Duodenal mucosa (tissue), 2 donors: ENCODE measurements around the gene TTC23L.
"Not testable (repeated sequence)": the region's sequence is repeated elsewhere in the genome, so short reads cannot be mapped to it uniquely, and the experiment has no call there.

Experiments
- H3K27ac ChIP-seq: one replicate; pipeline ENCODE4 v1.7.0; 2013; ENCODE audit warnings: low read depth, low read length
- H3K27me3 ChIP-seq, 2 donors: one replicate each; pipeline ENCODE4 v1.7.0; 2013; ENCODE audit warnings: low read length in 2 of 2, control low read depth in 1 of 2; ENCODE audit not compliant: insufficient read depth in 2 of 2, control insufficient read depth in 1 of 2
- H3K36me3 ChIP-seq, 2 donors: one replicate each; pipeline ENCODE4 v1.7.0; 2013; ENCODE audit warnings: low read length in 2 of 2, control low read depth in 1 of 2; ENCODE audit not compliant: insufficient read depth in 2 of 2, control insufficient read depth in 1 of 2
- H3K4me1 ChIP-seq, 2 donors: one replicate each; pipeline ENCODE4 v1.7.0; 2013; ENCODE audit warnings: low read length in 2 of 2, control low read depth in 1 of 2; ENCODE audit not compliant: insufficient read depth in 2 of 2, control insufficient read depth in 1 of 2
- H3K4me3 ChIP-seq, 2 donors: one replicate each; pipeline ENCODE4 v1.7.0; 2013; ENCODE audit warnings: low read length in 2 of 2, low read depth in 1 of 2
- H3K9ac ChIP-seq, 2 donors: one replicate each; pipeline ENCODE4 v1.7.0; 2013; ENCODE audit warnings: low read length in 2 of 2, low read depth in 1 of 2
- H3K9me3 ChIP-seq, 2 donors: one replicate each; pipeline ENCODE4 v1.7.0; 2013; ENCODE audit warnings: low read length in 2 of 2, control low read depth in 1 of 2; ENCODE audit not compliant: control insufficient read depth in 1 of 2

Gene TTC23L

DNA sequence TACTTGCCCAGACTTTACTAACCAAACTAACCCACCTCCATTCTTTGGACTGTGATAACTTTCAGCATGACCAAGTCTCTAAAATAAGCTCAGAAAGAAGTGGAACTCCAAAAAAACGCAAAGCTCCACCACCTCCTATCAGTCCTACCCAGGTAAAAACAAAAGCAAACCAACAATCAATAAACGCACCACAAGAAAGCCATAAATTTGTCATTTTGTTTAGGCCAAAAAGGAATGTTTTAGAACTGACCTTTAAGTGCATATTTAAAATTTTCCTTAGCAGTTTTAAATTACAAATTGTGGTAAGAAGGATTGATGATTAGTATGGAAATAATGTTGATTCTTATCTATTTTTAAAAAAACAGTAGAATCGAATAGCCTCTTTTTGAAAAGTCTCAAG, 25.5 kb upstream of the TTC23L start:
- Histone ChIP-seq H3K27me3 (no peaks in the 10 kb centered on the region), H3K36me3 (no peaks in the 10 kb centered on the region), H3K9ac (no peak overlapping the region), H3K27ac (no peak overlapping the region), H3K9me3 (no peaks in the 10 kb centered on the region), H3K4me3 (no peak overlapping the region), H3K4me1 (no peaks in the 10 kb centered on the region)

DNA sequence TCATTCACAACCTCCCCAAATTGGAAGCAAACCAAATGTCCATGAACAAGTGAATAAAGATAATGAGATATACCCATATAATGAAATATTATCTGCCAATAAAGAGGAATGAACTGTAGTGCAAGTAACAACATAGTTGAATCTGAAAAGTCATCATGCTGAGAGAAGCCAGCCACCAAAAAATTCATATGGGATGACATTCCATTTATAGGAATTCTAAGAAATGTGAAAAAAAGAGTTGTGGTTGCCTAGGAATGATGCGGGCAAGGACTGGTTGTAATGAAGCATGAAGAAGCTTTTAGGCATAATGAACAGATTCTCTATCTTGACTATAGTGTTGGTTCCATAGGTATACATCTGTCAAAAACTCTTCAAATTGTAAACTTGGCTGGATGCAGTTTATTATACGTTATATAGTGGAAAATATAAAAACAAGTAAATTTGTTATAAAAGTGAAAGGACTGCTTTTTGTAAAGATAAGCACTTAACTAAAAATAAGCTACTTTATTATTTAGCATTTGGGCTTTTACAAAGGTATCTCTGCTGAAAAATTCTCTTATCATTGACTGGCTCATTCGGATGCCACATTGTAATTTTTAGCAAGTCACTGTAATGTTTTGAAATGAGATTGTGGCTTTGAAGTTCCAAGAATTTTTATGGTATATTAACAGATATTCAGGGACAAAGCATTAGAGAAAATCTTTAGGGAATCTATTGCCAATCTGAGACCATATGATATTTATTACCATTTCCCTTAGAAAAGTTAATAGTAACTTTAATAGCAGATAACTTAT, 21.2 kb upstream of the TTC23L start:
- H3K27ac ChIP-seq: no peak overlapping the region
- no peaks in the 10 kb centered on the region for H3K36me3 ChIP-seq
- no peaks in the 10 kb centered on the region for H3K4me1 ChIP-seq
- no peak overlapping the region for H3K4me3 ChIP-seq
- no peak overlapping the region for H3K9ac ChIP-seq
- H3K27me3 ChIP-seq: no peaks in the 10 kb centered on the region
- H3K9me3 ChIP-seq: no peaks in the 10 kb centered on the region

GRCh38 chr5:34818717-34819116, 20.2 kb upstream of the TTC23L start:
- Histone ChIP-seq H3K4me3 (no peak overlapping the region), H3K27me3 (no peaks in the 10 kb centered on the region), H3K4me1 (no peaks in the 10 kb centered on the region), H3K36me3 (no peaks in the 10 kb centered on the region), H3K9me3 (no peaks in the 10 kb centered on the region), H3K9ac (no peak overlapping the region), H3K27ac (no peak overlapping the region)

- Histone ChIP-seq H3K9me3 (no peaks in the 10 kb centered on the region), H3K9ac (no peak overlapping the region), H3K4me3 (no peak overlapping the region), H3K27ac (no peak overlapping the region), H3K4me1 (no peaks in the 10 kb centered on the region), H3K36me3 (no peaks in the 10 kb centered on the region), H3K27me3 (no peaks in the 10 kb centered on the region)
Observed at GRCh38 chr5:34820593-34820992, 18.4 kb upstream of the TTC23L start.

DNA sequence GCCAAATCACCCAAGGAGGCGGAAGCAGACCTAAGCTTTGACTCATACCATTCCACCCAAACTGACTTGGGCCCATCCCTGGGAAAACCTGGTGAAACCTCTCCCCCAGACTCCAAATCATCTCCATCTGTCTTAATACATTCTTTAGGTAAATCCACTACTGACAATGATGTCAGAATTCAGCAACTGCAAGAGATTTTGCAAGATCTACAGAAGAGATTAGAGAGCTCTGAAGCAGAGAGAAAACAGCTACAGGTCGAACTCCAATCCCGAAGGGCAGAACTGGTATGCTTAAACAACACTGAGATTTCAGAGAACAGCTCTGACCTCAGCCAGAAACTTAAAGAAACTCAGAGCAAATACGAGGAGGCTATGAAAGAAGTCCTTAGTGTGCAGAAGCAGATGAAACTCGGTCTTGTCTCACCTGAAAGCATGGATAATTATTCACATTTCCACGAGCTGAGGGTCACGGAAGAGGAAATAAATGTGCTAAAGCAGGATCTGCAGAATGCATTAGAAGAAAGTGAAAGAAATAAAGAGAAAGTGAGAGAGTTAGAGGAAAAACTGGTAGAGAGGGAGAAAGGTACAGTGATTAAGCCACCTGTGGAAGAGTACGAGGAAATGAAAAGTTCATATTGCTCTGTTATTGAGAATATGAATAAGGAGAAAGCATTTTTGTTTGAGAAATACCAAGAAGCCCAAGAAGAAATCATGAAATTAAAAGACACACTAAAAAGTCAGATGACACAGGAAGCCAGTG, 15.8 kb upstream of the TTC23L start:
- Histone ChIP-seq H3K4me3 (no peak overlapping the region), H3K27me3 (no peaks in the 10 kb centered on the region), H3K9ac (no peak overlapping the region), H3K4me1 (no peaks in the 10 kb centered on the region), H3K36me3 (peaks cover 0 to 5% of the 10 kb centered on the region in 2 donors), H3K9me3 (no peaks in the 10 kb centered on the region), H3K27ac (no peak overlapping the region)

DNA sequence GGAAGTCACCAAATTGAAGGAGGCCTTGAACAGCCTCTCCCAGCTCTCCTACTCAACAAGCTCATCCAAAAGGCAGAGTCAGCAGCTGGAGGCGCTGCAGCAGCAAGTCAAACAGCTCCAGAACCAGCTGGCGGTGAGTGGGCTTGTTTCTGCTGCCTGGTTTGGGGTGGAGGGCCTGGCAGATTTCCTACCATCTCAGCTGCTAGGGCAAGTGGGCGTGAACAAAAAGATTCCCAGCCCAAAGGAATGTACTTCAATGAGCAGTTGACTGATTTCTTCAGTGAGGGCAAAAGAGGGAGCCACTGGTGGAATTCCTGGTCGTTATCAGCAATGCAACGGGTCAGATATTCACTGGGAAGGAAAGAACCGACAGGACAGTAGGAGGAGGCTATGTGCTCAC, 12.6 kb upstream of the TTC23L start:
- H3K36me3 ChIP-seq: peaks cover 0 to 5% of the 10 kb centered on the region in 2 donors
- H3K27me3 ChIP-seq: no peaks in the 10 kb centered on the region
- H3K4me1 ChIP-seq: no peaks in the 10 kb centered on the region
- no peak overlapping the region for H3K9ac ChIP-seq
- no peaks in the 10 kb centered on the region for H3K9me3 ChIP-seq
- no peak overlapping the region for H3K4me3 ChIP-seq
- H3K27ac ChIP-seq: no peak overlapping the region

DNA sequence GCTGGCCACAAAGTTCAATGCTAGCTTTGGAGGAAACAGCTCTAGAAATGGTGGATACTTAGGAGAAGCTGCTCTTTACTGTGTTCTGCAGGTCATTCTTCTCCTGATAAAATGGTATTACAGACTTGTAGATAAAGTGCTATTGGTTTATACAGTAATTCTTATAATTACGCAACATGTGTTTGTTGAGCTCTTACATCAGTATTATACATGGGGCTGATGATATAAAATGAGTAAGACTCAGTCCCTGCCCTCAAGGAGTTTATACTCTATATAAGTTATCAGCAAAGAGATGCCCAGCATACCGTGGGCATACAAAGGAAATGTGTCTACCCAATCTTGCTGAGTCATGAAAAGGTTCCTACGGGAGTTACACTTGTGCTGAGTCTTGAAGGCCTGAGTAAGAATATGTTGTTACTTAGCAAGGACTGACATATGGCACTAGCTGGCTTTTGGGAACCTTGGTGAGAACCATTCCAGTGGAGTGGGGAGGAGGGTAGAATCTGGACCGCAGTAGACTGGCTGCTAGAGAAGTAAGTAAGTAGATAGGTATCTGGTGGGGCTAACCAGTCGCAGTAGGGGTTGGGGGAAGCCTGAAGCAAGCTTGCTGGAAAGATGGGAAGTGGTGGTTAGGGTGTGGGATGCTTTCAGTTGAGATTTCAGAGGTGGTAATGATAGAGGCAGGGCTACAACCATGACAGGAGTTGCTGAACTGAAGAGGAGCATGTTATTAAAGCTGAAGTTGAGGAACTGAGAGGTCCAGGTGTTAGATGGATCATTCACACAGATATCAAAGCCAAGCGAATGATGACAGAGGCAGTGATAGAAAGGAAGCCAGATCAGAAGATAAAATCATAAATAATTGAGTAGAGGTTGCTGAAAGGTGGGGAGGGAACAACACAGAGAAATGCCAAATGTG, 11.1 kb upstream of the TTC23L start:
- Histone ChIP-seq H3K36me3 (peaks cover 0 to 5% of the 10 kb centered on the region in 2 donors), H3K27me3 (no peaks in the 10 kb centered on the region), H3K27ac (no peak overlapping the region), H3K4me1 (no peaks in the 10 kb centered on the region), H3K4me3 (no peak overlapping the region), H3K9ac (no peak overlapping the region), H3K9me3 (no peaks in the 10 kb centered on the region)

GRCh38 chr5:34830827-34831226, 8.1 kb upstream of the TTC23L start:
- not testable (repeated sequence) for H3K4me3 ChIP-seq, H3K27me3 ChIP-seq, H3K9ac ChIP-seq, H3K4me1 ChIP-seq, H3K9me3 ChIP-seq, H3K27ac ChIP-seq, H3K36me3 ChIP-seq

- Histone ChIP-seq H3K9me3 (no peaks in the 10 kb centered on the region), H3K4me3 (no peak overlapping the region), H3K9ac (no peak overlapping the region), H3K27me3 (no peaks in the 10 kb centered on the region), H3K27ac (no peak overlapping the region), H3K36me3 (peaks cover 0 to 5% of the 10 kb centered on the region in 2 donors), H3K4me1 (no peaks in the 10 kb centered on the region)
Observed at GRCh38 chr5:34831303-34831702, 7.7 kb upstream of the TTC23L start.

DNA sequence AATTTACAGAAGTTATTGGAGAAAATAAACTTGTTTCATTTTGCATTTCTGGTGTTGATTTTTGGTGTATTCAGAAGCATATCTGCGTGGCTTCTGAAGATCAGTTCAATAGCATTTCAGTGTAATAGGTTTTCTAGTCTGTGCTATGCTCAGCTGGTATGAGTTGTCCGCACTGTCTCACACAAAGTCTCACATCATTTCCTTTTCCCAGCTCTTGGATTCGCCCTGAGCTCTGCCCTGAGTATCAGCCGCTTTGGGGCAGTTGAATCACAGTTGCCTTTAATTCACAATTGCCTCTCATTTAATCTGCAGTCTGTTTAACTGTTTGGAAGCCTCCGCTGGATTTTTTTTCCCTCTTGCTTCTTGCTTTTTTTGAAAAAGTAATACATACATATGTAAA, 6.4 kb upstream of the TTC23L start:
- H3K36me3 ChIP-seq: peaks cover 0 to under 1% of the 10 kb centered on the region in 2 donors
- H3K9me3 ChIP-seq: no peaks in the 10 kb centered on the region
- no peaks in the 10 kb centered on the region for H3K27me3 ChIP-seq
- no peak overlapping the region for H3K4me3 ChIP-seq
- H3K27ac ChIP-seq: no peak overlapping the region
- H3K4me1 ChIP-seq: no peaks in the 10 kb centered on the region
- no peak overlapping the region for H3K9ac ChIP-seq
